H1 (cell line): ENCODE measurements around the gene CRK. TPM values are rescaled to one million over a fixed set of nuclear protein-coding genes. Genes with fewer than 3 reads are reported as not detected.

ENCODE experiments used
- BRCA1 ChIP-seq: IDR thresholded peaks from 2 replicates; pipeline ENCODE4 v1.6.1; 2012; ENCODE audit warnings: low read depth, low read length, improper control_type of control experiment
- CBX5 ChIP-seq: fragments of 300-800, 300-1000 bp; sonication (generic); IDR thresholded peaks from 2 replicates; pipeline ENCODE4 v1.7.1; 2016; ENCODE audit warnings: antibody characterized with exemption, low read length, low read depth
- CBX8 ChIP-seq: fragments of 300-800, 300-1000 bp; sonication (generic); IDR thresholded peaks from 2 replicates; pipeline ENCODE4 v1.7.1; 2016; ENCODE audit warnings: low read depth, low read length, borderline replicate concordance
- CHD1 ChIP-seq: IDR thresholded peaks from 2 replicates; pipeline ENCODE4 v1.6.1; 2012; ENCODE audit warnings: low read depth, low read length, improper control_type of control experiment
- CHD2 ChIP-seq: IDR thresholded peaks from 2 replicates; pipeline ENCODE4 v1.6.1; 2012; ENCODE audit warnings: low read length, improper control_type of control experiment
- GTF2F1 ChIP-seq: IDR thresholded peaks from 2 replicates; pipeline ENCODE4 v1.6.1; 2012; ENCODE audit warnings: low read depth, low read length, improper control_type of control experiment, borderline replicate concordance
- KDM4A ChIP-seq: IDR thresholded peaks from one replicate; pipeline ENCODE4 v1.7.1; 2012; ENCODE audit warnings: low read depth, mild to moderate bottlenecking, moderate library complexity, low read length, inconsistent platforms; ENCODE audit not compliant: severe bottlenecking
- KDM5A ChIP-seq: fragments of 200-600 bp; IDR thresholded peaks from 2 replicates; pipeline ENCODE4 v1.7.1; 2012; ENCODE audit warnings: mild to moderate bottlenecking, low read length, inconsistent platforms, mixed read lengths
- MAFK ChIP-seq: IDR thresholded peaks from 2 replicates; pipeline ENCODE4 v1.6.1; 2012; ENCODE audit warnings: low read depth, mild to moderate bottlenecking, improper control_type of control experiment, low read length
- NRF1 ChIP-seq: IDR thresholded peaks from 2 replicates; pipeline ENCODE4 v1.6.1; 2011; ENCODE audit warnings: mild to moderate bottlenecking, low read depth, low read length, improper control_type of control experiment
- POLR2AphosphoS5 ChIP-seq: IDR thresholded peaks from 2 replicates; pipeline ENCODE4 v1.6.1; 2011; ENCODE audit warnings: low read depth, low read length
- RBBP5 ChIP-seq: IDR thresholded peaks from 2 replicates; pipeline ENCODE4 v1.7.1; 2012; ENCODE audit warnings: low read depth, mild to moderate bottlenecking, inconsistent platforms, low read length, moderate library complexity, borderline replicate concordance
- SIN3A ChIP-seq, 2 experiments: IDR thresholded peaks in 1 of 2; conservative IDR thresholded peaks in 1 of 2; 2 replicates each; pipeline ENCODE4 v1.6.1; 2011 to 2012; ENCODE audit warnings: low read length in 2 of 2, improper control_type of control experiment in 1 of 2, low read depth in 1 of 2, mild to moderate bottlenecking in 1 of 2
- SIRT6 ChIP-seq: IDR thresholded peaks from one replicate; pipeline ENCODE4 v1.7.1; 2012; ENCODE audit warnings: low read length, inconsistent platforms
- TAF7 ChIP-seq: optimal IDR thresholded peaks from 2 replicates; pipeline ENCODE3; 2011; ENCODE audit warnings: low read depth, mild to moderate bottlenecking, inconsistent platforms, low read length, moderate library complexity, borderline replicate concordance
- polyA plus RNA-seq, 7 experiments: library from polyadenylated mRNA; depleted of rRNA in 3 of 7; stranded (reverse) in 5 of 7; unstranded in 2 of 7; fragments of >200 nt in 5 of 7; fragments of 200-250 nt in 2 of 7; gene quantifications; 1 replicate in 5 of 7; 2 replicates in 1 of 7; 4 replicates in 1 of 7; pipeline versions ENCODE4 v1.2.1 to v1.2.3, GENCODE V29; 2011 to 2013; ENCODE audit warnings: missing spikeins in 2 of 7, mixed read lengths in 2 of 7
- total RNA-seq: library from RNA; stranded (reverse); fragmentation: NEBNext Ultra II Directional; extraction: Animal tissue kit (Norgen Biotek cat#: 25700); gene quantifications from 2 replicates; pipeline ENCODE4 v1.2.1, GENCODE V29; 2021
- TF ChIP-seq, protein P1 (sequence below), 3 experiments: IDR thresholded peaks; 1 replicate in 2 of 3; 2 replicates in 1 of 3; pipeline versions ENCODE4 v1.5.1 to v1.6.1; 2011; ENCODE audit warnings: low read length in 3 of 3, mild to moderate bottlenecking in 3 of 3, inconsistent platforms in 2 of 3, low read depth in 1 of 3, moderate library complexity in 1 of 3; ENCODE audit not compliant: insufficient read depth in 1 of 3; ENCODE audit errors: control extremely low read depth in 1 of 3

The CRK gene
- total and polyA plus RNA-seq, 2 of the 8 experiments (the other 6 are each of a cell fraction or from before 2014, with no cell fraction given), result 32.8 to 57.1 TPM

DNA sequence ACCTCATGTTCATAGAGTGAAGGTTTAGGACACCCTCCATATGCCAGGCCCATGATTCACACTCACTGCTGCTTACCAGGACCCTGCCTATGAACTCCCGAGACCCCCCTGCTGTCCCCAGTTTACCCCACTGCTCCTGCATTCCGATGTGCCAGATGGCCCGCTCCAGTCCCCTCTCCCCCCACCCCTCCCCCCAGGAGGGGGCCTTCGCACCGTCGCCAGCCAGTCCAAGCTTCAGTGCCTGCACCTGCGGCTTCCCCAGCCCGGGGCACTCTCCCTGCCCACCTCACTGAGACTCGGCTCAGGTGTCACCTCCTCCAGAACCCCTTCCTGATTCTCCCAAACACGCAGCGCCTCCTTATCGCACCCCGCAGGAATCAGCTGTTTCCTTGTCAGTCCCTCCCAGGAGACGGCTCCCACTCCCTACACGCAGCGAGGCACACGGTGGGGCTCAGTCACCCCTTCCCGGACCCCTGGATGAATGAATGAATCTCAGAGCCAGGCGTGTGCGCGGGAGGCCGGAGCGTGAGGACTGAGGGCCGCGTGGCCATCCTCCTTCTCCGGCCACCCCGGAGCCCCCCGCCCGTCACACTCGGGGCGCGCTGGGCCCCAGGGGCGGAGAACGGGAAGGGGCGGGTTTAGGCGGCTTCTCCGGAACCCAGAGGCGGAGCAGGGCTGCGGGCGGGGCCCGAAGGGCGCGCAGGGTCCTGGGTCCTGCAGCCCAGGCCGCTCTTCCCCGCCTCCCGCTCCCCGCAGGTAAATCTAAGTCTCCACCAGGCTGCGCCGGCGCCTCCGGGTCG lies 34.8 kb upstream of the CRK start (continued):
- TF ChIP-seq, protein P1, sequence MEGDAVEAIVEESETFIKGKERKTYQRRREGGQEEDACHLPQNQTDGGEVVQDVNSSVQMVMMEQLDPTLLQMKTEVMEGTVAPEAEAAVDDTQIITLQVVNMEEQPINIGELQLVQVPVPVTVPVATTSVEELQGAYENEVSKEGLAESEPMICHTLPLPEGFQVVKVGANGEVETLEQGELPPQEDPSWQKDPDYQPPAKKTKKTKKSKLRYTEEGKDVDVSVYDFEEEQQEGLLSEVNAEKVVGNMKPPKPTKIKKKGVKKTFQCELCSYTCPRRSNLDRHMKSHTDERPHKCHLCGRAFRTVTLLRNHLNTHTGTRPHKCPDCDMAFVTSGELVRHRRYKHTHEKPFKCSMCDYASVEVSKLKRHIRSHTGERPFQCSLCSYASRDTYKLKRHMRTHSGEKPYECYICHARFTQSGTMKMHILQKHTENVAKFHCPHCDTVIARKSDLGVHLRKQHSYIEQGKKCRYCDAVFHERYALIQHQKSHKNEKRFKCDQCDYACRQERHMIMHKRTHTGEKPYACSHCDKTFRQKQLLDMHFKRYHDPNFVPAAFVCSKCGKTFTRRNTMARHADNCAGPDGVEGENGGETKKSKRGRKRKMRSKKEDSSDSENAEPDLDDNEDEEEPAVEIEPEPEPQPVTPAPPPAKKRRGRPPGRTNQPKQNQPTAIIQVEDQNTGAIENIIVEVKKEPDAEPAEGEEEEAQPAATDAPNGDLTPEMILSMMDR (IDR thresholded peaks at IDR 0.05; ENCODE audit: control extremely low read depth in 1 of 3, insufficient read depth in 1 of 3, low read depth in 1 of 3, low read length in 3 of 3), result no peak
- TF ChIP-seq KDM5A (no peak), GTF2F1 (no peak), CBX8 (no peak), RBBP5 (no peak; the same call in 1 of the 2 replicates), CBX5 (no peak), CHD2 (no peak), KDM4A (peak; percentile 44), SIN3A (conservative IDR thresholded peaks at IDR 0.05 in 1 of 2, IDR thresholded peaks at IDR 0.05 in 1 of 2; ENCODE audit: low read depth in 1 of 2, low read length in 2 of 2) (peak in 1 of 2 experiments; percentile 59; a peak in 1 of 4 replicates), MAFK (no peak), TAF7 (no peak), NRF1 (no peak), BRCA1 (no peak), SIRT6 (no peak), POLR2AphosphoS5 (no peak), CHD1 (no peak)
- TF ChIP-seq, all 59 proteins: peak for 10
